Esophagus squamous epithelium (tissue), 4 donors: ENCODE results near the gene PRKG1.

ENCODE experiments used
- POLR2A ChIP-seq, 4 donors: fragments of 450-650 bp; IDR thresholded peaks; one replicate each; pipeline ENCODE4 v1.6.1; 2017; ENCODE audit warnings: antibody characterized with exemption in 4 of 4, mild to moderate bottlenecking in 4 of 4, moderate library complexity in 3 of 4
- TF ChIP-seq, protein P1 (sequence below), 6 experiments: fragments of 450-650 bp in 4 of 6; fragments of 200-600 bp in 2 of 6; sonication (generic) in 2 of 6; IDR thresholded peaks; one replicate each; pipeline ENCODE4 v1.5.1; 2016 to 2019; ENCODE audit warnings: antibody characterized with exemption in 6 of 6, mild to moderate bottlenecking in 4 of 6, moderate library complexity in 4 of 6

DNA sequence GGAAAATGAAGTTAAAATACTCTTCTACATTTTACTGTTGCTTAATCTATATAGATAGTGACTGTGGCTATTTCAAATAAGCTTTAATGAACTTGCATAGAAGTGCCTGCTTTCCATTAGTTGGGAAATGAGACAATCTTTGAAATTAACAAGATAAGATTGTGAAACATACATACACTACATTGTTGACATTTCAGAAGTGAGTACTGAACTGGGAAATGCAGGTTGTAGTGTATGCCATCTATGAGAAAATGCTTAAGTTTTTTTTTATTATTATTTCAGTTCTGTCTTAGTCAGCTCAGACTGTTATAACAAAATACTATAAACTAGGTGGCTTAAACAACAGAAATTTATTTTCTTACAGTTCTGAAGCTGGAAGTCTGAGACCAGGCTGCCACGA, 674.7 kb downstream of the PRKG1 start:
- no peak for TF ChIP-seq POLR2A (IDR thresholded peaks at IDR 0.05)
- TF ChIP-seq, protein P1, sequence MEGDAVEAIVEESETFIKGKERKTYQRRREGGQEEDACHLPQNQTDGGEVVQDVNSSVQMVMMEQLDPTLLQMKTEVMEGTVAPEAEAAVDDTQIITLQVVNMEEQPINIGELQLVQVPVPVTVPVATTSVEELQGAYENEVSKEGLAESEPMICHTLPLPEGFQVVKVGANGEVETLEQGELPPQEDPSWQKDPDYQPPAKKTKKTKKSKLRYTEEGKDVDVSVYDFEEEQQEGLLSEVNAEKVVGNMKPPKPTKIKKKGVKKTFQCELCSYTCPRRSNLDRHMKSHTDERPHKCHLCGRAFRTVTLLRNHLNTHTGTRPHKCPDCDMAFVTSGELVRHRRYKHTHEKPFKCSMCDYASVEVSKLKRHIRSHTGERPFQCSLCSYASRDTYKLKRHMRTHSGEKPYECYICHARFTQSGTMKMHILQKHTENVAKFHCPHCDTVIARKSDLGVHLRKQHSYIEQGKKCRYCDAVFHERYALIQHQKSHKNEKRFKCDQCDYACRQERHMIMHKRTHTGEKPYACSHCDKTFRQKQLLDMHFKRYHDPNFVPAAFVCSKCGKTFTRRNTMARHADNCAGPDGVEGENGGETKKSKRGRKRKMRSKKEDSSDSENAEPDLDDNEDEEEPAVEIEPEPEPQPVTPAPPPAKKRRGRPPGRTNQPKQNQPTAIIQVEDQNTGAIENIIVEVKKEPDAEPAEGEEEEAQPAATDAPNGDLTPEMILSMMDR (IDR thresholded peaks at IDR 0.05) = no peak
